Tibial artery (tissue), 4 donors: Measurements from ENCODE around the gene TUBA4B.

ENCODE experiments used
- DNase-seq, 2 donors: peaks; one replicate each; pipeline ENCODE4 v3.0.0-alpha.2; 2019
- H3K27ac ChIP-seq, 2 donors: fragments of 200-600 bp; sonication (generic) in 1 of 2; 1 replicate in 1 of 2; 2 replicates in 1 of 2; pipeline ENCODE4 v1.5.1; 2018 to 2019; ENCODE audit warnings: mild to moderate bottlenecking in 1 of 2
- H3K27me3 ChIP-seq, 2 donors: fragments of 200-600 bp; sonication (generic) in 1 of 2; one replicate each; pipeline versions ENCODE4 v1.5.1 to v1.6.0; 2016 to 2019
- H3K36me3 ChIP-seq, 3 donors: fragments of 200-600 bp; sonication (generic) in 2 of 3; one replicate each; pipeline ENCODE4 v1.5.1; 2016 to 2019; ENCODE audit warnings: mild to moderate bottlenecking in 2 of 3
- H3K4me1 ChIP-seq, 4 donors: fragments of 200-600 bp; sonication (generic) in 2 of 4; 1 replicate in 3 of 4; 2 replicates in 1 of 4; pipeline ENCODE4 v1.5.1; 2016 to 2019
- H3K4me3 ChIP-seq, 2 donors: fragments of 200-600 bp; sonication (generic) in 1 of 2; 1 replicate in 1 of 2; 2 replicates in 1 of 2; pipeline ENCODE4 v1.5.1; 2018 to 2019; ENCODE audit warnings: mild to moderate bottlenecking in 2 of 2
- H3K9me3 ChIP-seq, 3 donors: fragments of 200-600 bp; sonication (generic) in 1 of 3; one replicate each; pipeline ENCODE4 v1.5.1; 2016 to 2019
- intact Hi-C: fragments of 100-400 bp; cut with DNase I; formaldehyde crosslinking; loops from one replicate; pipeline ENCODE4 v1.15.0; 2023; ENCODE audit warnings: low total_unique reads
- TF ChIP-seq, protein P1 (sequence below), 2 experiments: fragments of 200-600 bp in 1 of 2; fragments of 450-650 bp in 1 of 2; IDR thresholded peaks; one replicate each; pipeline ENCODE4 v1.5.1; 2017 to 2019; ENCODE audit warnings: antibody characterized with exemption in 2 of 2, mild to moderate bottlenecking in 1 of 2, moderate library complexity in 1 of 2

The TUBA4B gene

DNA sequence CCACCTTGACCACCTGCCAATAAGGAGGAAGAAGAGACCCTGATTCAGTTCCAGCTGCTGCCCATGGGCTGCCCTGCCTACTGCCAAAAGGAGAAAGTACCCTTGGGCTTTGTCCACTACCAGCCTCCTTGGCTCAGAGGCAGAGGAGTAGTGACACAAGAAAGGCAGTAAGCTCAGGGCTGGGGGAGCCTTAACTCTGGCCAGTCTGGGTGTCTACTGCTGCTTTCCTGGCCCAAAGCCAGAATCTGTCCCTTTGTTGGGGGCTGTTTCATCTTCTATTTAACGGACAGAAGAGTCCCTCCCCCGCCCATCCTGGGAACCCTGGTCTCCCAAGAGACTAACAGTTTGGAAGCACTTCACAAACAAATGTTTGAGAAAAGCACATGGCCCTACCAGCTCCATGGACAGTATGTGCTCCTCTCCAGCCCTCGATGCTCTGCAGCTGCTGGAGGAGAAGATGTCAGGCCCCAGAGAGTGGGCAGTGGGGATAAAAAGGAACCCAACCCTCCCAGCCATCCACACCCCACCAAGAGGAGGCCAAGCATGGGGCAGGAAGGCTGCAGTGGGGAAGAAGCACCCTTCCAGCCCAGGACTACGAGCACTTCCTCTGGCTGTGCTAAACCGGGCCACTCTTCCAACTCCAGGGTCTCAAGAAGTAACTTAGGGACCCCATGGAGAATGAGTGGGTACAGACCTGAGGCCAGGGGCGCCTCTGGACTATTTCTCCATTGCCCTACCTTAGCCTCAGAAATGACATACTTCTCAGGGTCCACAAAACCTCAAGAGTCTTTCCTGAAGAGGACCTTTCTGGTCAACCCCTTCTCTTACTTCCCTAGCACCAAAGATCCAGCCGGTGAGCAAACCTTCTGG lies 24.8 kb upstream of the TUBA4B start:
- Histone ChIP-seq H3K4me3 (peak overlapping the region; percentile 62 to 77), H3K36me3 (peaks cover 39 to 54% (median 54%) of the 10 kb centered on the region in 3 donors), H3K9me3 (no peaks in the 10 kb centered on the region), H3K27me3 (no peaks in the 10 kb centered on the region), H3K4me1 (peaks cover 5 to 44% (median 26%) of the 10 kb centered on the region in 4 donors), H3K27ac (peak overlapping the region; percentile 93 to 96)
- intact Hi-C loops = loop anchor here (10.0 kb wide), 1 partner anchor 67 kb away; no protein-coding TSS in a partner anchor
- DNase-seq = no peak
- TF ChIP-seq, protein P1, sequence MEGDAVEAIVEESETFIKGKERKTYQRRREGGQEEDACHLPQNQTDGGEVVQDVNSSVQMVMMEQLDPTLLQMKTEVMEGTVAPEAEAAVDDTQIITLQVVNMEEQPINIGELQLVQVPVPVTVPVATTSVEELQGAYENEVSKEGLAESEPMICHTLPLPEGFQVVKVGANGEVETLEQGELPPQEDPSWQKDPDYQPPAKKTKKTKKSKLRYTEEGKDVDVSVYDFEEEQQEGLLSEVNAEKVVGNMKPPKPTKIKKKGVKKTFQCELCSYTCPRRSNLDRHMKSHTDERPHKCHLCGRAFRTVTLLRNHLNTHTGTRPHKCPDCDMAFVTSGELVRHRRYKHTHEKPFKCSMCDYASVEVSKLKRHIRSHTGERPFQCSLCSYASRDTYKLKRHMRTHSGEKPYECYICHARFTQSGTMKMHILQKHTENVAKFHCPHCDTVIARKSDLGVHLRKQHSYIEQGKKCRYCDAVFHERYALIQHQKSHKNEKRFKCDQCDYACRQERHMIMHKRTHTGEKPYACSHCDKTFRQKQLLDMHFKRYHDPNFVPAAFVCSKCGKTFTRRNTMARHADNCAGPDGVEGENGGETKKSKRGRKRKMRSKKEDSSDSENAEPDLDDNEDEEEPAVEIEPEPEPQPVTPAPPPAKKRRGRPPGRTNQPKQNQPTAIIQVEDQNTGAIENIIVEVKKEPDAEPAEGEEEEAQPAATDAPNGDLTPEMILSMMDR (IDR thresholded peaks at IDR 0.05) = no peak

- no peak for DNase-seq
- Histone ChIP-seq H3K27me3 (no peaks in the 10 kb centered on the region), H3K4me1 (peaks cover 5 to 44% (median 26%) of the 10 kb centered on the region in 4 donors), H3K4me3 (peak overlapping the region; percentile 62 to 77), H3K36me3 (peaks cover 39 to 54% (median 54%) of the 10 kb centered on the region in 3 donors), H3K27ac (peak overlapping the region; percentile 93 to 96), H3K9me3 (no peaks in the 10 kb centered on the region)
- TF ChIP-seq, protein P1 (IDR thresholded peaks at IDR 0.05) = no peak
- intact Hi-C loops = loop anchor here (10.0 kb wide), 1 partner anchor 66 kb away; no protein-coding TSS in a partner anchor
These were observed 24.1 kb upstream of the TUBA4B start for GRCh38 chr2:219228911-219229304.

GRCh38 chr2:219229305-219230058 lies 23.6 kb upstream of the TUBA4B start, which contains the start of the genes ANKZF1 and ATG9A:
TSS of gene ANKZF1 (plus strand) at chr2:219229806. CDS start at chr2:219230258, 452 bp downstream.
TSS of gene ATG9A (minus strand) at chr2:219229636. CDS start at chr2:219228024, 1,612 bp downstream.
- H3K9me3 ChIP-seq = no peaks in the 10 kb centered on the region
- no peaks in the 10 kb centered on the region for H3K27me3 ChIP-seq
- peak; percentile 99 to 100 for DNase-seq
- H3K36me3 ChIP-seq = peaks cover 39 to 54% (median 54%) of the 10 kb centered on the region in 3 donors
- peak within 1 kb of the TSS; percentile 93 to 96 for H3K27ac ChIP-seq
- H3K4me1 ChIP-seq = peaks cover 5 to 44% (median 26%) of the 10 kb centered on the region in 4 donors
- intact Hi-C loops = loop anchor here (2.0 to 10.0 kb wide), 2 partner anchors 15 to 65 kb away; partner anchors contain the start of genes GLB1L and STK16
- TF ChIP-seq, protein P1 (IDR thresholded peaks at IDR 0.05) = peak in 1 of 2 experiments; percentile 32
- H3K4me3 ChIP-seq = peak within 1 kb of the TSS; percentile 62 to 77

DNA sequence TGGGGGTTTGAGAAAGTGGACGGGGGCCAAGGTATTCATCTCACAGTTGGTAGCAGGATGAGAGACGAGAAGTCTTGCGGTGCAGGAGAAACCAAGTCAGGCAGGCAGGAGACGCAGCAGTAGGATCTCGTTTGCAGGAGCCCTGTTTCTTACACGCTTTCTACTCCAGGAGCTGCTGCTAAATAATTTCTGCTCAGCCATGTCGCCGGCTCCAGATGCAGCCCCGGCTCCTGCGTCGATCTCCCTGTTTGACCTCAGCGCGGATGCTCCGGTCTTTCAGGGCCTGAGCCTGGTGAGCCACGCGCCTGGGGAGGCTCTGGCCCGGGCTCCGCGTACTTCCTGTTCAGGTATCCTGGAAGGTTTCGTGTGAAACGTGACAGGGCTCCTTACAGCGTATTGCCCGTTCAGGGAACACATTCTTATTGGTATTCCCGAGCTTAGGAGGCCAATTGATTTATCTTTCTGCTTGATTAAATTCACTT lies 22.9 kb upstream of the TUBA4B start:
- intact Hi-C loops = loop anchor here (2.0 kb wide), 1 partner anchor 15 kb away; the partner anchor contains the start of genes GLB1L and STK16
- Histone ChIP-seq H3K27me3 (no peaks in the 10 kb centered on the region), H3K9me3 (no peaks in the 10 kb centered on the region), H3K4me1 (peaks cover 5 to 44% (median 26%) of the 10 kb centered on the region in 4 donors), H3K36me3 (peaks cover 39 to 54% (median 54%) of the 10 kb centered on the region in 3 donors), H3K4me3 (peak overlapping the region; percentile 62 to 77), H3K27ac (peak overlapping the region; percentile 93 to 96)
- DNase-seq = peak in 1 of 2 donors; percentile 79
- TF ChIP-seq, protein P1 (IDR thresholded peaks at IDR 0.05) = no peak

DNA sequence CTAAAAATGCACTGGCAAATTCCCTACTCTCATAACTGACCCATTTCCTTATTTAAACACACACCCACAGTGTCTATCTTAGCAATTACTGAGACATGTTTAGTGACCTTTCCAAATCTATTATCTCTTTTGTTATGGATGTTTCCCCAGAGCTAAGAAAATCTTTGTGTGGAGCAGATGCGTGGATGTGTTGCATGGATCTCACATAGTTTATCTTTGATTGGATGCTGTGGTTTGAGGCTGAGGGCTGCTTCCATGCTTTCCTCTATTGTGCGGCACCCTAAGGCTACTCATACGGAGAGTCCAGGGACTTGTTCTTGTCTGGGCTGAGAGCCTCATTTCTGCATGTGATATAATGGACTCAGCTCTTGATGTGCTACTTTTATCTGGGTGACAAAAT lies 18.7 kb upstream of the TUBA4B start:
- H3K27ac ChIP-seq = no peak overlapping the region
- no peaks in the 10 kb centered on the region for H3K27me3 ChIP-seq
- H3K4me1 ChIP-seq = peaks cover 5 to 21% (median 11%) of the 10 kb centered on the region in 4 donors
- DNase-seq = no peak
- H3K9me3 ChIP-seq = no peaks in the 10 kb centered on the region
- H3K4me3 ChIP-seq = no peak overlapping the region
- TF ChIP-seq, protein P1 (IDR thresholded peaks at IDR 0.05) = no peak
- peaks cover 61 to 75% (median 64%) of the 10 kb centered on the region in 3 donors for H3K36me3 ChIP-seq
- intact Hi-C loops = no loop called here
